Measurements from ENCODE around the gene PRKCE.

GRCh38 chr2:45902380-45902779 lies 250.9 kb downstream of the PRKCE start:
- no peak for TF ChIP-seq POLR2AphosphoS5 (IDR thresholded peaks at IDR 0.05; ENCODE audit: borderline replicate concordance, low read depth, low read length)
- TF ChIP-seq EZH2 (IDR thresholded peaks at IDR 0.05) = no peak
- no peak for TF ChIP-seq FOXP2 (optimal IDR thresholded peaks at IDR 0.05; ENCODE audit: control extremely low read depth, extremely low read length, insufficient read depth)
